HG02852 (cell line): ENCODE measurements around the gene ORC1.

Experiments used
- ATAC-seq: cut with Tn5 transposase; IDR thresholded peaks from one replicate; pipeline ENCODE4 v1.9.1; 2021; ENCODE audit warnings: mild to moderate bottlenecking, moderate library complexity; ENCODE audit not compliant: unreplicated experiment

ORC1 gene

DNA sequence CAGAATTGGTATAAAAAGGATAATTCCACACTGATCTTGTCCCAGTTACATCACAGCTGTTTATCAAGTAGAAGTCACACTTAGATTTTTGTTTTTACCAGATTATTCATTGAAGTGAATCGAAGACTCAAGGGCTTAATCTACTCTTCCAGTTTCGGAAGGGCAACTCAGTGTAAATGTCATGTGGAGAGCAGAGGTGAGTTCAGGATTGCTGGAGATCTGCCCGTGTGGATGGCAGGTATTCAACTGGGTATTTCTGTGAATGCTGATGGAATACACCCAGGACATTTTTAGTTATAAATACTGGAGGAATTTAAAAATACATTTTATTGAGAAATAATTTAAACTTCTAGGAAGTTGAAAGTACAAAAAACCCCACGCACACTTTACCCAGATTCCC lies 57.6 kb downstream of the ORC1 start:
- ATAC-seq = no peak

DNA sequence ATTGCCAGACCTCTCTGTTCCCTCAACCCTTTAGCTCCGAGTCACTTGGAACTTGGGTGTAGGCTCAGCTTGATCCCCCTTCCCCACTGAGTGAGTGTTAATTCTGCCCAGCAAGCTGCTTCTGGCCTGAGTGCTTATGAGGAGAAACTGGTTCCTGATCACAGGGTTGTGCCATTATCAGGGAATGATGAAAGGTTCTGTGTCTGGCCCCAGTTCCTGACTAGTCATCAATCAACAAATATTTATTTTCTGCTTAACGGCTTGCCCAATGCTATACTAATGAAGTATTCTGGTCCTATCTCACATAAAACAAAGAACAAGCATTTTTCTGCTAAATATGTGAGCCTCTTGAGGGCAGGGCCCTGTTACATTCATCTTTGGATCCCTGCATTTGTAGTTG lies 59.0 kb downstream of the ORC1 start:
- ATAC-seq = no peak

DNA sequence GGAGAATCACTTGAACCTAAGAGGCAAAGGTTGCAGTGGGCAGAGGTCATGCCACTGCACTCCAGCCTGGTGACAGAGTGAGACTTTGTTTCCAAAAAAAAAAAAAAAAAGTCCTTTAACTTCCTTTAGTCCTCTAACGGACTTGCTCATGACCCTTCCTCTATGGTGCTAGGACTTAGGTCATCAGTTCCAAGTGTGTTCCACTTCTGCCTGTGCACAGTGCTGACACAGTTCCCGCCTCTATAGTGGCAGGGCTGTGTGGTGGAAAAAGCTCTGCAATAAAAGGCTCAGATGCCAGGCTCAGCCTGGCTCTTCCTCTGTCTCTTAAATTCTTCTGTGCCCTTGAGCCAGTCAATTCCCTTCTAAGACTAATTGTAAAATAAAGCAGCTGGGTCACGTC lies 60.2 kb downstream of the ORC1 start:
- no peak for ATAC-seq

DNA sequence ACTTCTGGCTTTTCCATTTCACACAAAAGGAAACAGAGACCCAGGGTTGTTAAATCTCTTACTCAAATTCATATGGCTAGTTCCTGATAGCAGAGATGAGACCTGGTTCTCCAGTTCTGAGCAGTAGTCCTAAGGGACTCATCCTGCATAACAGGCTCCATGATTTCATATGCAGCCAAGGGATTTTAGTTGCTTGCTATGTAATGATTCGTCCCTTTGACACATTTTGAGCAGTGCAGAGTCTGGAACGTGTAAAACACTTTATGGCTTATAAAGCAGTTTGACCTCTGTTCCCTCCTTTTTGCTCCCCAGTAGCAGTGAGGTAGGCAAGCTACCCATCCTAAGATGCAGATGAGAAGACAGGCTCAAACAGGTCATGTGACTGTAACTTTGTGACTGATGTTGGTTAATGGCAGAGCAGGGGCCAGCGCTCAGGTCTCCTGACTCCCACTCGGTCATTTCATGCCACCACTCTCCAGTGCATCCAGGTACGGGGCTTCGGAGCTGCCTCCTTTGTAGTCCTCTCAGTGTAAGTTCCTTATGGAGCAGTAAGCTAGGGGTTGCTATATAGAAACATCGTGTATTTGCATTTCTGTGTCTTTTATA lies 62.5 kb downstream of the ORC1 start:
- ATAC-seq = no peak

DNA sequence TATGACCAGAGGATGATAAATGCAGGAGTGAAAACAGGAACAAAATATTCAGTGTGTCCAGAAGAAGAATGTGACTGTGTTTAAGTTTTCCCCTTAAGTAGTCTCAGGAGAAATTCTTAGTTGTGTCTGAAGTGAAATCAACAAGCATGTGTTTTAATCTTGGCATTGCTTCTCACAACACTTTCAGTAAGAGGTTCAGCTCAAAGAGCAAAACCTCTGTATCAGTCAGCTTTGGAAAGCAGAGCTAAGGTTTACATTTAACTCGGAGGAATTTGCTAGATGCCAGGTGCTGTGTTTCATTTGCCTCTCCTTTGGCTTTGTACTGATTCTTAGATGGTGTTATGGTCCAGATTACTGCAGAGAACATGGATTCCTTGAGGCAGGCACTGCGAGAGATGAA lies 66.8 kb downstream of the ORC1 start:
- ATAC-seq = no peak

DNA sequence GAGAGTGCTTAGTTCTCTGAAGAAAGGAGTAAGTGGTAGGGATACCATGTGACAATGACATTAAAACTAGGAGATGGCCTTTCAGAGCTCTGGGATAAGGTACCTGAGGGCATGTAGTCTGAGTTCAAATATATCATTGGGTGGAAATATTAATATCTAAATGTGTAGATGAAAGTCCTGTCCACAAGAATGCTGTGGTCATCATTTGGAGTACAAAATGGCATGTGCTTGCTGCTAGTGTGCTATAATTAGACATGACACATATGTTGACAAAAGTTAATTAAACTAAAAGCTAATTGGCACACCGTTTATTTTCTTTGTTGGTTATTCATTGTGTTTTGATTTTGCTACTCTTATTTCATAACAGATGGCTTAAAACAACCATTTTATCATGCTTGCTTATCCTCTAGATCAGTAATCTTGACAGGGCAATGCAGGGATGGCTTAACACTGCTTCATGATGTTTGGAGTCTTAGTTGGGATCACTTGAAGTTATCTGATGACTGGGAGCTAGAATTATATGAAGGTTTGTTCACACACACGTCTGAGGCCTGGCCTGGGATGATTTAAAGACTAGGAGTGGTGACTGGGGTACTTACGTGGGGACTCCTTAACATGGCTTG lies 69.2 kb downstream of the ORC1 start:
- no peak for ATAC-seq

DNA sequence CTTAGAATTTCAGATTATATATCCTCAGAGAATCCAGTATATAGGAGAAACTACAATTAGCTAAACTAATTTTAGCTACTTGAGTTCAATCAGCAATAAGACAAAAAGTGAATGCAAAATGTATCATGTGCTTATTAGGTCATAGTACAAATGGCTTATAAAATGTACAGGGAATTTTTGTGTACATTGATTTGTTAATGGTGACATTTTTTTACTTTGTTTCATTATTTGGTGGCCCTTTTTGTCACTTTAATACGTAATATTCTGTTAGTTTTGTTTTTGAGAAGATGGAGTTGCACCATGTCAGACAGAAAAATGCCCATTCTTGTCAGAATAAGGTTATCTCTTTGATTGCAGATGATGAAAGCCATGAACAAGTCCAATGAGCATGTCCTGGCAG lies 71.8 kb downstream of the ORC1 start:
- ATAC-seq = no peak

DNA sequence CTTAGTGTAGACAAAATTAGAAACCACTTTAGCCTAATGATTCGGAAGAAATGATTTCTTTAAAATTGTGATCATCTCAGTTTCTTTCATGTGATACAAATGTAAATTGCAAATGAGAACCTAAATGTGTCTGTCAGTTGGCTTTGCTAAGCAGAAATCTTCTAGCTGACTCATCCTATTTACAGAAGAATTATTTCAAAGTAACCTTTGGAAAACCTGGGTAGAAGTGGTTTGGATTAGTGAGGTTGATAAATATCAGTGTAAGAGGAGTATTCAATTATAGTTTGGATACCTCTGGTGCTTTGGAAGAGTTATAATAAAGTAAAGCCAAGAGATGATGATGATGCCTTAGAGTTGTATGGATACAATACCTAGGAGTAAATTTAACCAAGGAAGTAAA lies 75.6 kb downstream of the ORC1 start:
- ATAC-seq = no peak

DNA sequence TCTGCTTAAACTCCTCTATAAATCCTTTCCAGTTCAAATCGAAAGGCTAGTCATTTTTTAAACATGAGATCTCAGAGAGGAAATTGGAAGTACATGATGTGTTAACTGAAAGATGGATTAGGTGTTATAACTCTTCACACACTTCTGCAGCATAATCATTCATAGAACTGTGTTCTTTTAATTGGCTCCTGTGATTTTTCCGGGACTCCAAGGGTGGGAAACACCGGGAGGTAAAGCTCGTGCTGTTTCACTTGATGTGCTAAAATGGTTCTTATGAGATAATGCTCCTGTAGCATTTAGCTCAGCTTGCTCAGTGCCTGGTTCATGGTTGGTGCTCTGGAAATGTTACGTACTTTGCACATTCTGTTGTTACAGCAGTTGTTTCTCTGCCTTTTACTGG lies 78.4 kb downstream of the ORC1 start:
- ATAC-seq = no peak

DNA sequence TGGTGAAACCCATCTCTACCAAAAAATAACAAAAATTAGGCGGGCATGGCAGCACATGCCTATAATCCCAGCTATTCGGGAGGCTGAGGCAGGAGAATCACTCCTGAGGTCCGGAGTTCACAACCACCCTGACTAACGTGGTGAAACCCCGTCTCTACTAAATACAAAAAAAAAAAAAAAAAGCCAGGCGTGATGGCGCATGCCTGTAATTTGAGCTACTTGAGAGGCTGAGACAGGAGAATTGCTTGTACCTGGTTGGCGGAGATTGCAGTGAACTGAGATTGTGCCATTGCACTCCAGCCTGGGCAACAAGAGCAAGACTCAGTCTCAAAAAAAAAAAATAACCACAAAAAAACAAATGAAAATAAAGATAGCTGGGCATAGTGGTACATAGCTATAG lies 80.5 kb downstream of the ORC1 start:
- no peak for ATAC-seq
